ENCODE measurements around the gene PREX1.

The PREX1 gene

DNA sequence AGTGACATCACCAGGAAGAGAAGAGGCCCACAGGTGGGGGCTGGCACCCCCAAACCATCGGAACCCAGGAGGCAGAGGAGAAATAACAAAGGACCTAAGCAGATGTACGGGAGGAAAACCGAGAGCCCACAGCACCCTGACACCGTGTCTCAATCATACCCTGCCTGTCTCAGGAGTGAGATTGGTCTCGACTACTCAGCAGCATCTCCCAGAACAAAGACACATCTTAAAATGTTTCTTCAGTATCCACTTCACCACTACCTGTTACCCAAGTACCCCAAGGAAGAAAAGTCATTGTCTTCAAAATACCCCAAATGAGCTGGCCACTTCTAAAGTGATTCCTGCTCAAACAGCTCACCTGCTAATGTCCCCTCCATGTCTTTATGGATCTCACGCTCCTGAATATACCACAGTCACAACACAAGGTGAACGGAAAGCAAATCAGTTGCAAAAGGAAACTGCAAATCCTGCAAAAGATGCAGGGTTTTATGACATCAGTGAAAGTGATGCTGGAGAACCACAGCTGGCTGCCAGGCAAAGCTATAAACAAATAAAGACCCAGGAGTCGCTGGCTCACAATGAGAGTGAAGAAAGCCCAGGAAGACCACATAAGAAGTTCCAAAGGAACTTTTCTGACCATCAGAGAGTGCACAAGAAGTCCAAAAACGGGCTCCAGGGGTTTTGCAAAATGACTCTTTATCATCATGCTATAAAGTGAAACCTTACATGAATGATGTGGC is 44.1 kb downstream of the PREX1 start:
- no peaks in the 10 kb centered on the region for H3K79me2 ChIP-seq (ENCODE audit: insufficient read depth, low read depth)

DNA sequence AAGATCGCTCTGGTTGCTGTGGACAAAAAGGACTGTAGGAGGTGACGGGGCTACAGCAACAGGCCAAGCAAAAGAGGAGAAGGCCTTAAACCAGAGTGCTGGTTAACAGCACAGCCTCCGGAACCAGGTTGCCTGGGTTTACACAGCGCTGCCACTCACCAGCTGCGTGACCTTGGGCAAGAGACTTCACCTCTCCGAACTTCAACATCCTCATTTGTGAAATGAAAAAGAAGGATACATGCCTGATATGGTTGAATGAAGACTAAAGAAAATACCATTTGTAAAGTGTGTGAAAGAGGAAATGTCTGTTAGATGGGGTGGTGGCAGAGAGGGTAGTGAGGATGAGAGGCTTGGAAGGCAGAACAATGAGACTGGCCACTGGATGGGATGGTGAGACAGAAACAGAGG is 44.9 kb downstream of the PREX1 start:
- Histone ChIP-seq H3K27ac (no peak overlapping the region), H3K79me2 (ENCODE audit: insufficient read depth, low read depth) (no peaks in the 10 kb centered on the region), H3K4me3 (IDR thresholded peaks at IDR 0.05; ENCODE audit: insufficient read depth, low read depth, low read length) (no peak overlapping the region), H3K27me3 (ENCODE audit: insufficient read depth, low read depth) (no peaks in the 10 kb centered on the region), H3K4me1 (ENCODE audit: low read depth, poor library complexity, severe bottlenecking) (no peaks in the 10 kb centered on the region), H3K36me3 (ENCODE audit: insufficient read depth) (no peaks in the 10 kb centered on the region), H2AFZ (ENCODE audit: low read depth) (no peak overlapping the region), H3K9ac (no peak overlapping the region), H3K4me2 (no peak overlapping the region), H4K20me1 (ENCODE audit: insufficient read depth) (no peaks in the 10 kb centered on the region)
- TF ChIP-seq CTCF (conservative IDR thresholded peaks at IDR 0.05; ENCODE audit: low read depth, low read length) = no peak

More for the DNA sequence above, 44.1 kb downstream of the PREX1 start:
- Histone ChIP-seq H3K36me3 (ENCODE audit: insufficient read depth) (no peaks in the 10 kb centered on the region), H3K27ac (no peak overlapping the region), H3K9ac (no peak overlapping the region), H3K4me1 (ENCODE audit: low read depth, poor library complexity, severe bottlenecking) (no peaks in the 10 kb centered on the region), H4K20me1 (ENCODE audit: insufficient read depth) (no peaks in the 10 kb centered on the region), H3K4me3 (IDR thresholded peaks at IDR 0.05; ENCODE audit: insufficient read depth, low read depth, low read length) (no peak overlapping the region), H2AFZ (ENCODE audit: low read depth) (no peak overlapping the region), H3K4me2 (no peak overlapping the region), H3K27me3 (ENCODE audit: insufficient read depth, low read depth) (no peaks in the 10 kb centered on the region)
- TF ChIP-seq CTCF (conservative IDR thresholded peaks at IDR 0.05; ENCODE audit: low read depth, low read length) = no peak

GRCh38 chr20:48782053-48782452 is 45.7 kb downstream of the PREX1 start:
- Histone ChIP-seq H4K20me1 (ENCODE audit: insufficient read depth) (no peaks in the 10 kb centered on the region), H3K27ac (no peak overlapping the region), H3K4me3 (IDR thresholded peaks at IDR 0.05; ENCODE audit: insufficient read depth, low read depth, low read length) (no peak overlapping the region), H3K36me3 (ENCODE audit: insufficient read depth) (no peaks in the 10 kb centered on the region), H2AFZ (ENCODE audit: low read depth) (no peak overlapping the region), H3K27me3 (ENCODE audit: insufficient read depth, low read depth) (no peaks in the 10 kb centered on the region), H3K9ac (no peak overlapping the region), H3K4me1 (ENCODE audit: low read depth, poor library complexity, severe bottlenecking) (no peaks in the 10 kb centered on the region), H3K4me2 (no peak overlapping the region), H3K79me2 (ENCODE audit: insufficient read depth, low read depth) (no peaks in the 10 kb centered on the region)
- no peak for TF ChIP-seq CTCF (conservative IDR thresholded peaks at IDR 0.05; ENCODE audit: low read depth, low read length)

DNA sequence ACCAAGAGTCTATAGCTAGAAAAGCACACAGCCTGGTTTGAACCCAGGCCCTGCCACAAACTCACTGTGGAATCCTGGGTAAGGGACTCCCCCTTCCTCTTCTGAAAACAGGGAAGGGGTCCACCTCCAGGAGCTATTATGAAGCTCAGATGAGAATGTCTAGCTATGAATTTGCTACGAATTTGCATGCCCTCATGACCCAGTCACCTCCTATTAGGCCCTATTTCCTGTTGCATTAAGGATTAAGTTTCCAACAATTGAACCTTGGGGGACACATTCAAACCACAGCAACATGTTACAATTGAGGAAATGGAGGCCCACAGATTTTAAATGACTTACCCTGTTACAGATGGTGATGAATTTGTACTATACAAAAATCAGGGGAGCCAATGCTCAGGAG is 46.2 kb downstream of the PREX1 start:
- H3K4me1 ChIP-seq (ENCODE audit: low read depth, poor library complexity, severe bottlenecking) = no peaks in the 10 kb centered on the region
- H3K4me3 ChIP-seq (IDR thresholded peaks at IDR 0.05; ENCODE audit: insufficient read depth, low read depth, low read length) = no peak overlapping the region
- TF ChIP-seq CTCF (conservative IDR thresholded peaks at IDR 0.05; ENCODE audit: low read depth, low read length) = no peak
- no peaks in the 10 kb centered on the region for H4K20me1 ChIP-seq (ENCODE audit: insufficient read depth)
- no peaks in the 10 kb centered on the region for H3K79me2 ChIP-seq (ENCODE audit: insufficient read depth, low read depth)
- no peaks in the 10 kb centered on the region for H3K27me3 ChIP-seq (ENCODE audit: insufficient read depth, low read depth)
- no peak overlapping the region for H3K9ac ChIP-seq
- H3K36me3 ChIP-seq (ENCODE audit: insufficient read depth) = no peaks in the 10 kb centered on the region
- no peak overlapping the region for H2AFZ ChIP-seq (ENCODE audit: low read depth)
- H3K27ac ChIP-seq = no peak overlapping the region
- no peak overlapping the region for H3K4me2 ChIP-seq
